LNCaP clone FGC (cell line): Measurements from ENCODE around the gene ZBTB8A.

Source experiments
- DNase-seq: peaks from one replicate; pipeline ENCODE4 v3.0.0-alpha.2; 2011; ENCODE audit warnings: low read depth
- H3K4me3 ChIP-seq: 2 replicates; pipeline ENCODE4 v1.5.1; 2011; ENCODE audit warnings: mild to moderate bottlenecking, low read depth, low read length, control low read depth
- TF ChIP-seq, protein P1 (sequence below): IDR thresholded peaks from 2 replicates; pipeline ENCODE4 v1.5.1; 2012; ENCODE audit warnings: mild to moderate bottlenecking; ENCODE audit not compliant: control insufficient read depth, insufficient read depth; ENCODE audit errors: extremely low read depth

ZBTB8A gene

GRCh38 chr1:32600034-32600433, 60.8 kb downstream of the ZBTB8A start:
- TF ChIP-seq, protein P1, sequence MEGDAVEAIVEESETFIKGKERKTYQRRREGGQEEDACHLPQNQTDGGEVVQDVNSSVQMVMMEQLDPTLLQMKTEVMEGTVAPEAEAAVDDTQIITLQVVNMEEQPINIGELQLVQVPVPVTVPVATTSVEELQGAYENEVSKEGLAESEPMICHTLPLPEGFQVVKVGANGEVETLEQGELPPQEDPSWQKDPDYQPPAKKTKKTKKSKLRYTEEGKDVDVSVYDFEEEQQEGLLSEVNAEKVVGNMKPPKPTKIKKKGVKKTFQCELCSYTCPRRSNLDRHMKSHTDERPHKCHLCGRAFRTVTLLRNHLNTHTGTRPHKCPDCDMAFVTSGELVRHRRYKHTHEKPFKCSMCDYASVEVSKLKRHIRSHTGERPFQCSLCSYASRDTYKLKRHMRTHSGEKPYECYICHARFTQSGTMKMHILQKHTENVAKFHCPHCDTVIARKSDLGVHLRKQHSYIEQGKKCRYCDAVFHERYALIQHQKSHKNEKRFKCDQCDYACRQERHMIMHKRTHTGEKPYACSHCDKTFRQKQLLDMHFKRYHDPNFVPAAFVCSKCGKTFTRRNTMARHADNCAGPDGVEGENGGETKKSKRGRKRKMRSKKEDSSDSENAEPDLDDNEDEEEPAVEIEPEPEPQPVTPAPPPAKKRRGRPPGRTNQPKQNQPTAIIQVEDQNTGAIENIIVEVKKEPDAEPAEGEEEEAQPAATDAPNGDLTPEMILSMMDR = no peak
- no peak for DNase-seq
- H3K4me3 ChIP-seq = no peak overlapping the region

GRCh38 chr1:32605711-32606424, 66.6 kb downstream of the ZBTB8A start:
- H3K4me3 ChIP-seq = no peak overlapping the region
- TF ChIP-seq, protein P1 = no peak
- no peak for DNase-seq

- TF ChIP-seq, protein P1 = no peak
- DNase-seq = no peak
- no peak overlapping the region for H3K4me3 ChIP-seq
Measured at GRCh38 chr1:32606565-32607371, 67.5 kb downstream of the ZBTB8A start.

DNA sequence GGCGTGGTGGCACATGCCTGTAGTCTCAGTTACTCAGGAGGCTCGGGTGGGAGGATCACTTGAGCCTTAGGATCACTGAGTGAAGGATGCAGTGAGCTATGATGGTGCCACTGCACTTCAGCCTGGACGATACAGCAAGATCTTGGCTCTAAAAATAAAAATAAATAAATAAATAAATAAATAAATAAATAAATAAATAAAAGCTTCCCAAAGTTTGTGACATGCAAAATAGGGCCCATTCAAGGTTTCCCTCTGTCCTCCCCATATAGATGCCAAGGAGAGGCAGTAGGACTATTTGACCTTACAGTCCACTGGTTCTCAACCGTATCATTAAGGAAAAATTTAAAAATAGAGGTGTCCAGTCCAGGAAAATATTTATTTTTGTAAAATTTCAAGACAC, 70.0 kb downstream of the ZBTB8A start:
- TF ChIP-seq, protein P1 = no peak
- DNase-seq = no peak
- H3K4me3 ChIP-seq = no peak overlapping the region

GRCh38 chr1:32611859-32612188, 72.6 kb downstream of the ZBTB8A start:
- no peak for DNase-seq
- TF ChIP-seq, protein P1 = no peak
- H3K4me3 ChIP-seq = peak overlapping the region; percentile 50

DNA sequence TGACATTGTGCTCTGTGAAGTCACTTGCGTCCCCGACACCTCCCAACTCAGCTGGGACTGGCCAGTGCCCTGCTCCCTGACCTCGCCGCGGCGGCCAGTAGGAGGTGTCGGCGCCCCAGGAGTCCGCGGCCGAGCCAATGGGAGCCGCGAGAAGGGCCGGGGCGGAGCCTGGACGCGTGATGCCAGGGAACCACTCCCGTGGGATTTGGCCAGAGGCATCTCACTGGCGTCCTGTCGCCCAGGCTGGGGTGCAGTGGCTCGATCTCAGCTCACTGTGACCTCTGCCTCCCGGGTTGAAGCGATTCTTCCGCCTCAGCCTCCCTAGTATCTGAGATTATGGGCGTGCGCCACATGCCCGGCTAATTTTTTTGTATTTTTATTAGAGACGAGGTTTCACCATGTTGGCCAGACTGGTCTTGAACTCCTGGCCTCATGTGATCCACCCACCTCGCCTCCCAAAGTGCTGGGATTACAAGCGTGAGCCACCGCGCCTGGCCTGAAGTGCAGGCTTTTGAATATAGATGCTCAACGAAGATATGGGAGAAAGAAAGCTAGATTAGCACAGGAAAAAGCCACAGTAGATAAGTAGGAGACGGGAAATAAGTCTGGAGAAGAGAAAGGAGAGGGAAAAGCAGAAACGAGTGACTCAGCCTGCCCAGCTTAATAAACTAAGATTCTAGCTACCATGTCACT, 73.1 kb downstream of the ZBTB8A start:
- TF ChIP-seq, protein P1 = no peak
- H3K4me3 ChIP-seq = peak overlapping the region; percentile 50
- peak; percentile 47 for DNase-seq
